ENCODE data around the gene OR2T34. TPM values are rescaled to one million over a fixed set of nuclear protein-coding genes. Genes with fewer than 3 reads are reported as not detected.
"Not testable (repeated sequence)": the region's sequence is repeated elsewhere in the genome, so short reads cannot be mapped to it uniquely, and the experiment has no call there.

OR2T34 gene, protein sequence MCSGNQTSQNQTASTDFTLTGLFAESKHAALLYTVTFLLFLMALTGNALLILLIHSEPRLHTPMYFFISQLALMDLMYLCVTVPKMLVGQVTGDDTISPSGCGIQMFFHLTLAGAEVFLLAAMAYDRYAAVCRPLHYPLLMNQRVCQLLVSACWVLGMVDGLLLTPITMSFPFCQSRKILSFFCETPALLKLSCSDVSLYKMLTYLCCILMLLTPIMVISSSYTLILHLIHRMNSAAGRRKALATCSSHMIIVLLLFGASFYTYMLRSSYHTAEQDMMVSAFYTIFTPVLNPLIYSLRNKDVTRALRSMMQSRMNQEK
- not detected for polyA plus RNA-seq (2013)

GRCh38 chr1:248574657-248575056, at the start of gene OR2T34:
TSS of gene OR2T34 (minus strand) at chr1:248574757. CDS start at chr1:248574757, 0 bp downstream.
- CTCF ChIA-PET; H3K36me3 ChIP-seq (ENCODE audit: control insufficient read depth in 4 of 4, insufficient read depth in 4 of 4, low read length in 3 of 4); DNase-seq; H3K27me3 ChIP-seq (replicated peaks in 2 of 5; ENCODE audit: control insufficient read depth in 4 of 5, insufficient read depth in 5 of 5, low read length in 4 of 5); H3K27ac ChIP-seq (ENCODE audit: insufficient read depth in 1 of 2, low read depth in 1 of 2, low read length in 2 of 2, poor library complexity in 1 of 2, severe bottlenecking in 2 of 2); H3K9me3 ChIP-seq (ENCODE audit: control extremely low read depth in 1 of 5, control insufficient read depth in 4 of 5, insufficient read depth in 2 of 5, low read depth in 1 of 5, low read length in 4 of 5); POLR2A ChIA-PET; H3K4me1 ChIP-seq (ENCODE audit: control extremely low read depth in 1 of 4, control insufficient read depth in 4 of 4, insufficient read depth in 4 of 4, low read length in 3 of 4); H3K4me3 ChIP-seq (ENCODE audit: control insufficient read depth in 1 of 7, extremely low read depth in 1 of 7, insufficient read depth in 4 of 7, low read depth in 2 of 7, low read length in 6 of 7): not testable (repeated sequence)
- no CpG with 5 or more reads among the region's 3 CpGs for WGBS (ENCODE audit: insufficient coverage)

- Histone ChIP-seq H3K4me1 (ENCODE audit: control extremely low read depth in 1 of 4, control insufficient read depth in 4 of 4, insufficient read depth in 4 of 4, low read length in 3 of 4) (no peaks in the 10 kb centered on the region), H3K4me3 (ENCODE audit: control insufficient read depth in 1 of 7, extremely low read depth in 1 of 7, insufficient read depth in 4 of 7, low read depth in 2 of 7, low read length in 6 of 7) (no peak overlapping the region), H3K27ac (ENCODE audit: insufficient read depth in 1 of 2, low read depth in 1 of 2, low read length in 2 of 2, poor library complexity in 1 of 2, severe bottlenecking in 2 of 2) (no peak overlapping the region), H3K9me3 (ENCODE audit: control extremely low read depth in 1 of 5, control insufficient read depth in 4 of 5, insufficient read depth in 2 of 5, low read depth in 1 of 5, low read length in 4 of 5) (no peaks in the 10 kb centered on the region), H3K36me3 (ENCODE audit: control insufficient read depth in 4 of 4, insufficient read depth in 4 of 4, low read length in 3 of 4) (no peaks in the 10 kb centered on the region), H3K27me3 (replicated peaks in 2 of 5; ENCODE audit: control insufficient read depth in 4 of 5, insufficient read depth in 5 of 5, low read length in 4 of 5) (no peaks in the 10 kb centered on the region)
- DNase-seq: peak; percentile 49 to 73 (median 69)
- ChIA-PET POLR2A (no interaction called here), CTCF (interaction anchor here (0.6 to 6.3 kb wide), 16 partner anchors 8 to 191 kb away, joined by 3 to 58 read pairs (median 4); no protein-coding TSS in a partner anchor)
- WGBS (ENCODE audit: insufficient coverage): 68% methylated on average over 4 of the region's 4 CpGs
Measured at GRCh38 chr1:248622570-248623001, 48.0 kb upstream of the OR2T34 start.

DNA sequence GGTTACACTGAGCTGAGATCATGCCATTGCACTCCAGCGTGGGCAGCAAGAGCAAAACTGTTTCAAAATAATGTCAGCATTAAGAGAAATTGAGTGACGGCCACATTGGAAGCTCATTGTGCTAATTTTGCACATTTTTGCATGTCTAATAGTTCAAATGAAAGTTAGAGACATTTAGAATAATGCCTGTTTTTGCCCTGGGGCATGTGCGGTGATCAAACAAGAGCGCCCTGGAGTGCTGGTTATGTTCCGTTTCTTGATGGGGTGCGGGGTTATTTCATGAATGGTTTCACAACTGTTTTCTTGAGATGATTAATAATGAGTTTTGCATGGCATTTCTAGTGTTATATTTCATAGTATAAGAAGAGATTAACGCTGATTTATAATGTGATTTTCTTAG, 47.2 kb upstream of the OR2T34 start:
- H3K27me3 ChIP-seq (replicated peaks in 2 of 5; ENCODE audit: control insufficient read depth in 4 of 5, insufficient read depth in 5 of 5, low read length in 4 of 5): no peaks in the 10 kb centered on the region
- H3K9me3 ChIP-seq (ENCODE audit: control extremely low read depth in 1 of 5, control insufficient read depth in 4 of 5, insufficient read depth in 2 of 5, low read depth in 1 of 5, low read length in 4 of 5): no peaks in the 10 kb centered on the region
- CTCF ChIA-PET: interaction anchor here (0.7 to 6.3 kb wide), 10 partner anchors 9 to 684 kb away, joined by 3 to 58 read pairs (median 5); no protein-coding TSS in a partner anchor
- H3K36me3 ChIP-seq (ENCODE audit: control insufficient read depth in 4 of 4, insufficient read depth in 4 of 4, low read length in 3 of 4): no peaks in the 10 kb centered on the region
- H3K27ac ChIP-seq (ENCODE audit: insufficient read depth in 1 of 2, low read depth in 1 of 2, low read length in 2 of 2, poor library complexity in 1 of 2, severe bottlenecking in 2 of 2): no peak overlapping the region
- WGBS (ENCODE audit: insufficient coverage): 96% methylated on average over 5 of the region's 7 CpGs
- POLR2A ChIA-PET: no interaction called here
- DNase-seq: no peak
- no peak overlapping the region for H3K4me3 ChIP-seq (ENCODE audit: control insufficient read depth in 1 of 7, extremely low read depth in 1 of 7, insufficient read depth in 4 of 7, low read depth in 2 of 7, low read length in 6 of 7)
- H3K4me1 ChIP-seq (ENCODE audit: control extremely low read depth in 1 of 4, control insufficient read depth in 4 of 4, insufficient read depth in 4 of 4, low read length in 3 of 4): no peaks in the 10 kb centered on the region

- POLR2A ChIA-PET: no interaction called here
- Histone ChIP-seq H3K27me3 (replicated peaks in 2 of 5; ENCODE audit: control insufficient read depth in 4 of 5, insufficient read depth in 5 of 5, low read length in 4 of 5) (no peaks in the 10 kb centered on the region), H3K36me3 (ENCODE audit: control insufficient read depth in 4 of 4, insufficient read depth in 4 of 4, low read length in 3 of 4) (no peaks in the 10 kb centered on the region), H3K9me3 (ENCODE audit: control extremely low read depth in 1 of 5, control insufficient read depth in 4 of 5, insufficient read depth in 2 of 5, low read depth in 1 of 5, low read length in 4 of 5) (no peaks in the 10 kb centered on the region), H3K27ac (ENCODE audit: insufficient read depth in 1 of 2, low read depth in 1 of 2, low read length in 2 of 2, poor library complexity in 1 of 2, severe bottlenecking in 2 of 2) (no peak overlapping the region), H3K4me3 (ENCODE audit: control insufficient read depth in 1 of 7, extremely low read depth in 1 of 7, insufficient read depth in 4 of 7, low read depth in 2 of 7, low read length in 6 of 7) (no peak overlapping the region), H3K4me1 (ENCODE audit: control extremely low read depth in 1 of 4, control insufficient read depth in 4 of 4, insufficient read depth in 4 of 4, low read length in 3 of 4) (no peaks in the 10 kb centered on the region)
- CTCF ChIA-PET: interaction anchor here (2.2 to 6.3 kb wide), 2 partner anchors 9 to 187 kb away, joined by 7 to 58 read pairs; no protein-coding TSS in a partner anchor
- 0% methylated on average over 2 of the region's 3 CpGs for WGBS (ENCODE audit: insufficient coverage)
- DNase-seq: peak; percentile 47 to 61 (median 51)
Measured at GRCh38 chr1:248618878-248619277, 44.3 kb upstream of the OR2T34 start.

- H3K9me3 ChIP-seq (ENCODE audit: control extremely low read depth in 1 of 5, control insufficient read depth in 4 of 5, insufficient read depth in 2 of 5, low read depth in 1 of 5, low read length in 4 of 5): no peaks in the 10 kb centered on the region
- H3K27me3 ChIP-seq (replicated peaks in 2 of 5; ENCODE audit: control insufficient read depth in 4 of 5, insufficient read depth in 5 of 5, low read length in 4 of 5): no peaks in the 10 kb centered on the region
- ChIA-PET CTCF (interaction anchor here (0.9 to 6.3 kb wide), 2 partner anchors 169 to 188 kb away, joined by 3 to 58 read pairs; no protein-coding TSS in a partner anchor), POLR2A (no interaction called here)
- H3K36me3 ChIP-seq (ENCODE audit: control insufficient read depth in 4 of 4, insufficient read depth in 4 of 4, low read length in 3 of 4): no peaks in the 10 kb centered on the region
- no peak for DNase-seq
- H3K4me1 ChIP-seq (ENCODE audit: control extremely low read depth in 1 of 4, control insufficient read depth in 4 of 4, insufficient read depth in 4 of 4, low read length in 3 of 4): no peaks in the 10 kb centered on the region
- H3K4me3 ChIP-seq (ENCODE audit: control insufficient read depth in 1 of 7, extremely low read depth in 1 of 7, insufficient read depth in 4 of 7, low read depth in 2 of 7, low read length in 6 of 7): no peak overlapping the region
- WGBS (ENCODE audit: insufficient coverage): 100% methylated on average over 3 of the region's 7 CpGs
- H3K27ac ChIP-seq (ENCODE audit: insufficient read depth in 1 of 2, low read depth in 1 of 2, low read length in 2 of 2, poor library complexity in 1 of 2, severe bottlenecking in 2 of 2): no peak overlapping the region
Measured at GRCh38 chr1:248618119-248618518, 43.6 kb upstream of the OR2T34 start.

DNA sequence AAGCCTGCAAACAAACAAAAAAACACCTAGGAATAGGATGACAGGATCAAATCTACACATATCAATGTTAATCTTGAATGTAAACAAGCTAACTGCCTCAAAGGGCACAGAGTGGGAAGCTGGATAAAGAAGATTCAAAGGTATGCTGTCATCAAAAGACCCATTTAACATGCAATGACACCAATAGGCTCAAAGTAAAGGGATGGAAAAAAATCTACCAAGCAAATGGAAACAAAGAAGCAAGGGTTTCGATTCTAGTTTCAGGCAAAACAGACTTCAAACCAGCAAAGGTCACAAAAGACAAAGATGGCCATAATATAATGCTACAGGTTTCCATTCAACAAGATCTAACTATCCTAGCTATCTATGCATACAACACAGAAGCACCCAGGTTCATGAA, 39.2 kb upstream of the OR2T34 start:
- no peak overlapping the region for H3K4me3 ChIP-seq (ENCODE audit: control insufficient read depth in 1 of 7, extremely low read depth in 1 of 7, insufficient read depth in 4 of 7, low read depth in 2 of 7, low read length in 6 of 7)
- CTCF ChIA-PET: interaction anchor here (1.1 to 3.4 kb wide), 2 partner anchors 9 to 11 kb away, joined by 3 to 10 read pairs; no protein-coding TSS in a partner anchor
- H3K27ac ChIP-seq (ENCODE audit: insufficient read depth in 1 of 2, low read depth in 1 of 2, low read length in 2 of 2, poor library complexity in 1 of 2, severe bottlenecking in 2 of 2): no peak overlapping the region
- DNase-seq: no peak
- H3K9me3 ChIP-seq (ENCODE audit: control extremely low read depth in 1 of 5, control insufficient read depth in 4 of 5, insufficient read depth in 2 of 5, low read depth in 1 of 5, low read length in 4 of 5): no peaks in the 10 kb centered on the region
- H3K36me3 ChIP-seq (ENCODE audit: control insufficient read depth in 4 of 4, insufficient read depth in 4 of 4, low read length in 3 of 4): no peaks in the 10 kb centered on the region
- 100% methylated on average over 1 of the region's 1 CpG for WGBS (ENCODE audit: insufficient coverage)
- no peaks in the 10 kb centered on the region for H3K27me3 ChIP-seq (replicated peaks in 2 of 5; ENCODE audit: control insufficient read depth in 4 of 5, insufficient read depth in 5 of 5, low read length in 4 of 5)
- POLR2A ChIA-PET: no interaction called here
- H3K4me1 ChIP-seq (ENCODE audit: control extremely low read depth in 1 of 4, control insufficient read depth in 4 of 4, insufficient read depth in 4 of 4, low read length in 3 of 4): peaks cover 0 to 2% (median 0%) of the 10 kb centered on the region in 4 experiments

GRCh38 chr1:248611883-248612414, 37.4 kb upstream of the OR2T34 start:
- Histone ChIP-seq H3K27ac (ENCODE audit: insufficient read depth in 1 of 2, low read depth in 1 of 2, low read length in 2 of 2, poor library complexity in 1 of 2, severe bottlenecking in 2 of 2) (no peak overlapping the region), H3K27me3 (replicated peaks in 2 of 5; ENCODE audit: control insufficient read depth in 4 of 5, insufficient read depth in 5 of 5, low read length in 4 of 5) (no peaks in the 10 kb centered on the region), H3K4me3 (ENCODE audit: control insufficient read depth in 1 of 7, extremely low read depth in 1 of 7, insufficient read depth in 4 of 7, low read depth in 2 of 7, low read length in 6 of 7) (no peak overlapping the region), H3K9me3 (ENCODE audit: control extremely low read depth in 1 of 5, control insufficient read depth in 4 of 5, insufficient read depth in 2 of 5, low read depth in 1 of 5, low read length in 4 of 5) (no peaks in the 10 kb centered on the region), H3K36me3 (ENCODE audit: control insufficient read depth in 4 of 4, insufficient read depth in 4 of 4, low read length in 3 of 4) (no peaks in the 10 kb centered on the region), H3K4me1 (ENCODE audit: control extremely low read depth in 1 of 4, control insufficient read depth in 4 of 4, insufficient read depth in 4 of 4, low read length in 3 of 4) (peaks cover 0 to 2% (median 0%) of the 10 kb centered on the region in 4 experiments)
- ChIA-PET POLR2A (no interaction called here), CTCF (interaction anchor here (1.0 to 3.4 kb wide), 3 partner anchors 9 to 201 kb away, joined by 3 to 10 read pairs (median 10); no protein-coding TSS in a partner anchor)
- peak in 2 of 3 donors; percentile 18 to 41 for DNase-seq
- 94% methylated on average over 4 of the region's 4 CpGs for WGBS (ENCODE audit: insufficient coverage)

All from common myeloid progenitor, CD34-positive (primary cell).